ENCODE results near the gene THEMIS. TPM values are rescaled to one million over a fixed set of nuclear protein-coding genes. Genes with fewer than 3 reads are reported as not detected.

The THEMIS gene
- total RNA-seq, 1 experiment from 2014 or later: not detected

DNA sequence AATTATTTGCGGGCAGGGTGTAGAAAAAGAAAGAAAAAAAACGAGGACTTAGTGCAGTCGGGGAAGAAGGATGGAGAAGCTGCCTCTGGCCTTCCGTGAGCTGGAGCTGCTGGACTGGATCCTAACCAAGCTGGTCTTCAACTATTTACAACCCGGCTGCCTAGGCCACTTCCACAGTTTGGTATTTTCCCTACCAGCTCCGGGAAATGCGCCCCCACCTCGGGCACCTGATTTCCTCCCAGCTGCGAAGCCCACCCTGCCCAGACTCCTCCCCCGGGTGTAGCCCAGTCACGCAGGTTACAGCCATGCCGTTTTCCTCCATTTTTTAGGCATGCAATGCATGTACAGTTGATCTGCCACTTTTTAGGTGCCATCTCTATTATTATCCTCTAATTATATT is 21.2 kb downstream of the THEMIS start:
- POLR2A ChIA-PET: interaction anchor here (0.7 kb wide), 1 partner anchor 61 kb away, joined by 3 read pairs; no protein-coding TSS in a partner anchor
- no peak overlapping the region for H3K27ac Mint-ChIP-seq
- CTCF ChIA-PET: interaction anchor here (0.5 to 2.0 kb wide), 5 partner anchors 11 to 448 kb away, joined by 3 to 12 read pairs (median 3); no protein-coding TSS in a partner anchor
- peak; percentile 81 for DNase-seq (ENCODE audit: low spot score)
- TF ChIP-seq ESRRA (CRISPR knock-in tag; IDR thresholded peaks at IDR 0.05; ENCODE audit: borderline replicate concordance) (no peak), GABPB1 (CRISPR knock-in tag; IDR thresholded peaks at IDR 0.05) (no peak), SP1 (CRISPR knock-in tag; conservative IDR thresholded peaks at IDR 0.05) (peak; percentile 60), ETV6 (CRISPR knock-in tag; IDR thresholded peaks at IDR 0.05) (0 out of 2 replicates have a peak, but pooled peaks have one; percentile 17), CREB1 (CRISPR knock-in tag; IDR thresholded peaks at IDR 0.05) (no peak), OVOL2 (CRISPR knock-in tag; IDR thresholded peaks at IDR 0.05; ENCODE audit: borderline replicate concordance) (no peak), TEAD1 (CRISPR knock-in tag; IDR thresholded peaks at IDR 0.05) (peak; percentile 69; the same call in 1 of the 2 replicates), FOXK1 (CRISPR knock-in tag; IDR thresholded peaks at IDR 0.05) (0 out of 2 replicates have a peak, but pooled peaks have one; percentile 24), NR3C1 (CRISPR knock-in tag; conservative IDR thresholded peaks at IDR 0.05; ENCODE audit: low read depth) (no peak), NFE2L1 (CRISPR knock-in tag; IDR thresholded peaks at IDR 0.05) (peak; percentile 42; the same call in 1 of the 2 replicates), SMAD3 (CRISPR knock-in tag; IDR thresholded peaks at IDR 0.05; ENCODE audit: borderline replicate concordance) (no peak), MYBL2 (CRISPR knock-in tag; IDR thresholded peaks at IDR 0.05) (peak; percentile 30; the same call in 1 of the 2 replicates), TP53 (CRISPR knock-in tag; IDR thresholded peaks at IDR 0.05) (no peak; the same call in 1 of the 2 replicates), ATF1 (CRISPR knock-in tag; IDR thresholded peaks at IDR 0.05) (no peak), ZNF416 (CRISPR knock-in tag; IDR thresholded peaks at IDR 0.05) (peak; percentile 44; the same call in 1 of the 2 replicates), CREM (CRISPR knock-in tag; IDR thresholded peaks at IDR 0.05) (no peak)
- TF ChIP-seq, protein P1, sequence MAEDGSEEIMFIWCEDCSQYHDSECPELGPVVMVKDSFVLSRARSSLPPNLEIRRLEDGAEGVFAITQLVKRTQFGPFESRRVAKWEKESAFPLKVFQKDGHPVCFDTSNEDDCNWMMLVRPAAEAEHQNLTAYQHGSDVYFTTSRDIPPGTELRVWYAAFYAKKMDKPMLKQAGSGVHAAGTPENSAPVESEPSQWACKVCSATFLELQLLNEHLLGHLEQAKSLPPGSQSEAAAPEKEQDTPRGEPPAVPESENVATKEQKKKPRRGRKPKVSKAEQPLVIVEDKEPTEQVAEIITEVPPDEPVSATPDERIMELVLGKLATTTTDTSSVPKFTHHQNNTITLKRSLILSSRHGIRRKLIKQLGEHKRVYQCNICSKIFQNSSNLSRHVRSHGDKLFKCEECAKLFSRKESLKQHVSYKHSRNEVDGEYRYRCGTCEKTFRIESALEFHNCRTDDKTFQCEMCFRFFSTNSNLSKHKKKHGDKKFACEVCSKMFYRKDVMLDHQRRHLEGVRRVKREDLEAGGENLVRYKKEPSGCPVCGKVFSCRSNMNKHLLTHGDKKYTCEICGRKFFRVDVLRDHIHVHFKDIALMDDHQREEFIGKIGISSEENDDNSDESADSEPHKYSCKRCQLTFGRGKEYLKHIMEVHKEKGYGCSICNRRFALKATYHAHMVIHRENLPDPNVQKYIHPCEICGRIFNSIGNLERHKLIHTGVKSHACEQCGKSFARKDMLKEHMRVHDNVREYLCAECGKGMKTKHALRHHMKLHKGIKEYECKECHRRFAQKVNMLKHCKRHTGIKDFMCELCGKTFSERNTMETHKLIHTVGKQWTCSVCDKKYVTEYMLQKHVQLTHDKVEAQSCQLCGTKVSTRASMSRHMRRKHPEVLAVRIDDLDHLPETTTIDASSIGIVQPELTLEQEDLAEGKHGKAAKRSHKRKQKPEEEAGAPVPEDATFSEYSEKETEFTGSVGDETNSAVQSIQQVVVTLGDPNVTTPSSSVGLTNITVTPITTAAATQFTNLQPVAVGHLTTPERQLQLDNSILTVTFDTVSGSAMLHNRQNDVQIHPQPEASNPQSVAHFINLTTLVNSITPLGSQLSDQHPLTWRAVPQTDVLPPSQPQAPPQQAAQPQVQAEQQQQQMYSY (CRISPR knock-in tag; IDR thresholded peaks at IDR 0.05): peak; percentile 99
- TF ChIP-seq, protein P2, sequence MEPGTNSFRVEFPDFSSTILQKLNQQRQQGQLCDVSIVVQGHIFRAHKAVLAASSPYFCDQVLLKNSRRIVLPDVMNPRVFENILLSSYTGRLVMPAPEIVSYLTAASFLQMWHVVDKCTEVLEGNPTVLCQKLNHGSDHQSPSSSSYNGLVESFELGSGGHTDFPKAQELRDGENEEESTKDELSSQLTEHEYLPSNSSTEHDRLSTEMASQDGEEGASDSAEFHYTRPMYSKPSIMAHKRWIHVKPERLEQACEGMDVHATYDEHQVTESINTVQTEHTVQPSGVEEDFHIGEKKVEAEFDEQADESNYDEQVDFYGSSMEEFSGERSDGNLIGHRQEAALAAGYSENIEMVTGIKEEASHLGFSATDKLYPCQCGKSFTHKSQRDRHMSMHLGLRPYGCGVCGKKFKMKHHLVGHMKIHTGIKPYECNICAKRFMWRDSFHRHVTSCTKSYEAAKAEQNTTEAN (CRISPR knock-in tag; IDR thresholded peaks at IDR 0.05): no peak
- TF ChIP-seq, protein P3, sequence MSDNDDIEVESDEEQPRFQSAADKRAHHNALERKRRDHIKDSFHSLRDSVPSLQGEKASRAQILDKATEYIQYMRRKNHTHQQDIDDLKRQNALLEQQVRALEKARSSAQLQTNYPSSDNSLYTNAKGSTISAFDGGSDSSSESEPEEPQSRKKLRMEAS (CRISPR knock-in tag; IDR thresholded peaks at IDR 0.05): peak; percentile 85; the same call in 1 of the 2 replicates
- TF ChIP-seq, protein P4, sequence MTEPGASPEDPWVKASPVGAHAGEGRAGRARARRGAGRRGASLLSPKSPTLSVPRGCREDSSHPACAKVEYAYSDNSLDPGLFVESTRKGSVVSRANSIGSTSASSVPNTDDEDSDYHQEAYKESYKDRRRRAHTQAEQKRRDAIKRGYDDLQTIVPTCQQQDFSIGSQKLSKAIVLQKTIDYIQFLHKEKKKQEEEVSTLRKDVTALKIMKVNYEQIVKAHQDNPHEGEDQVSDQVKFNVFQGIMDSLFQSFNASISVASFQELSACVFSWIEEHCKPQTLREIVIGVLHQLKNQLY (CRISPR knock-in tag; IDR thresholded peaks at IDR 0.05): no peak
- TF ChIP-seq, protein P5, sequence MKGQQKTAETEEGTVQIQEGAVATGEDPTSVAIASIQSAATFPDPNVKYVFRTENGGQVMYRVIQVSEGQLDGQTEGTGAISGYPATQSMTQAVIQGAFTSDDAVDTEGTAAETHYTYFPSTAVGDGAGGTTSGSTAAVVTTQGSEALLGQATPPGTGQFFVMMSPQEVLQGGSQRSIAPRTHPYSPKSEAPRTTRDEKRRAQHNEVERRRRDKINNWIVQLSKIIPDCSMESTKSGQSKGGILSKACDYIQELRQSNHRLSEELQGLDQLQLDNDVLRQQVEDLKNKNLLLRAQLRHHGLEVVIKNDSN (CRISPR knock-in tag; IDR thresholded peaks at IDR 0.05): peak; percentile 55; the same call in 1 of the 2 replicates
- TF ChIP-seq, protein P6, sequence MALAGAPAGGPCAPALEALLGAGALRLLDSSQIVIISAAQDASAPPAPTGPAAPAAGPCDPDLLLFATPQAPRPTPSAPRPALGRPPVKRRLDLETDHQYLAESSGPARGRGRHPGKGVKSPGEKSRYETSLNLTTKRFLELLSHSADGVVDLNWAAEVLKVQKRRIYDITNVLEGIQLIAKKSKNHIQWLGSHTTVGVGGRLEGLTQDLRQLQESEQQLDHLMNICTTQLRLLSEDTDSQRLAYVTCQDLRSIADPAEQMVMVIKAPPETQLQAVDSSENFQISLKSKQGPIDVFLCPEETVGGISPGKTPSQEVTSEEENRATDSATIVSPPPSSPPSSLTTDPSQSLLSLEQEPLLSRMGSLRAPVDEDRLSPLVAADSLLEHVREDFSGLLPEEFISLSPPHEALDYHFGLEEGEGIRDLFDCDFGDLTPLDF (CRISPR knock-in tag; IDR thresholded peaks at IDR 0.05): no peak
- TF ChIP-seq, protein P7, sequence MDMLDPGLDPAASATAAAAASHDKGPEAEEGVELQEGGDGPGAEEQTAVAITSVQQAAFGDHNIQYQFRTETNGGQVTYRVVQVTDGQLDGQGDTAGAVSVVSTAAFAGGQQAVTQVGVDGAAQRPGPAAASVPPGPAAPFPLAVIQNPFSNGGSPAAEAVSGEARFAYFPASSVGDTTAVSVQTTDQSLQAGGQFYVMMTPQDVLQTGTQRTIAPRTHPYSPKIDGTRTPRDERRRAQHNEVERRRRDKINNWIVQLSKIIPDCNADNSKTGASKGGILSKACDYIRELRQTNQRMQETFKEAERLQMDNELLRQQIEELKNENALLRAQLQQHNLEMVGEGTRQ (CRISPR knock-in tag; IDR thresholded peaks at IDR 0.05): peak; percentile 67
- TF ChIP-seq, protein P8, sequence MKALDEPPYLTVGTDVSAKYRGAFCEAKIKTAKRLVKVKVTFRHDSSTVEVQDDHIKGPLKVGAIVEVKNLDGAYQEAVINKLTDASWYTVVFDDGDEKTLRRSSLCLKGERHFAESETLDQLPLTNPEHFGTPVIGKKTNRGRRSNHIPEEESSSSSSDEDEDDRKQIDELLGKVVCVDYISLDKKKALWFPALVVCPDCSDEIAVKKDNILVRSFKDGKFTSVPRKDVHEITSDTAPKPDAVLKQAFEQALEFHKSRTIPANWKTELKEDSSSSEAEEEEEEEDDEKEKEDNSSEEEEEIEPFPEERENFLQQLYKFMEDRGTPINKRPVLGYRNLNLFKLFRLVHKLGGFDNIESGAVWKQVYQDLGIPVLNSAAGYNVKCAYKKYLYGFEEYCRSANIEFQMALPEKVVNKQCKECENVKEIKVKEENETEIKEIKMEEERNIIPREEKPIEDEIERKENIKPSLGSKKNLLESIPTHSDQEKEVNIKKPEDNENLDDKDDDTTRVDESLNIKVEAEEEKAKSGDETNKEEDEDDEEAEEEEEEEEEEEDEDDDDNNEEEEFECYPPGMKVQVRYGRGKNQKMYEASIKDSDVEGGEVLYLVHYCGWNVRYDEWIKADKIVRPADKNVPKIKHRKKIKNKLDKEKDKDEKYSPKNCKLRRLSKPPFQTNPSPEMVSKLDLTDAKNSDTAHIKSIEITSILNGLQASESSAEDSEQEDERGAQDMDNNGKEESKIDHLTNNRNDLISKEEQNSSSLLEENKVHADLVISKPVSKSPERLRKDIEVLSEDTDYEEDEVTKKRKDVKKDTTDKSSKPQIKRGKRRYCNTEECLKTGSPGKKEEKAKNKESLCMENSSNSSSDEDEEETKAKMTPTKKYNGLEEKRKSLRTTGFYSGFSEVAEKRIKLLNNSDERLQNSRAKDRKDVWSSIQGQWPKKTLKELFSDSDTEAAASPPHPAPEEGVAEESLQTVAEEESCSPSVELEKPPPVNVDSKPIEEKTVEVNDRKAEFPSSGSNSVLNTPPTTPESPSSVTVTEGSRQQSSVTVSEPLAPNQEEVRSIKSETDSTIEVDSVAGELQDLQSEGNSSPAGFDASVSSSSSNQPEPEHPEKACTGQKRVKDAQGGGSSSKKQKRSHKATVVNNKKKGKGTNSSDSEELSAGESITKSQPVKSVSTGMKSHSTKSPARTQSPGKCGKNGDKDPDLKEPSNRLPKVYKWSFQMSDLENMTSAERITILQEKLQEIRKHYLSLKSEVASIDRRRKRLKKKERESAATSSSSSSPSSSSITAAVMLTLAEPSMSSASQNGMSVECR (CRISPR knock-in tag; IDR thresholded peaks at IDR 0.05; ENCODE audit: borderline replicate concordance): no peak
- no peaks in the 10 kb centered on the region for H3K9me3 Mint-ChIP-seq
- peaks cover 17% of the 10 kb centered on the region for H3K4me1 Mint-ChIP-seq
- no peaks in the 10 kb centered on the region for H3K27me3 Mint-ChIP-seq (ENCODE audit: low read depth)
- no peaks in the 10 kb centered on the region for H3K36me3 Mint-ChIP-seq
- peak; percentile 99 for ATAC-seq
- H3K4me3 Mint-ChIP-seq: peak overlapping the region; percentile 48
